Thyroid gland (tissue), 4 donors: ENCODE data around the gene FMNL3. TPM values are rescaled to one million over a fixed set of nuclear protein-coding genes. Genes with fewer than 3 reads are reported as not detected.

Experiments used
- DNase-seq, 2 donors: peaks; one replicate each; pipeline ENCODE4 v3.0.0-alpha.2; 2019
- H3K27ac ChIP-seq, 3 donors: fragments of 200-600 bp; sonication (generic); 1 replicate in 2 of 3; 2 replicates in 1 of 3; pipeline ENCODE4 v1.5.1; 2016 to 2019; ENCODE audit warnings: mild to moderate bottlenecking in 1 of 3, moderate library complexity in 1 of 3
- H3K27me3 ChIP-seq: fragments of 200-600 bp; sonication (generic); one replicate; pipeline ENCODE4 v1.5.1; 2019
- H3K36me3 ChIP-seq, 2 donors: fragments of 200-600 bp; sonication (generic); one replicate each; pipeline ENCODE4 v1.5.1; 2016 to 2019
- H3K4me1 ChIP-seq, 2 donors: fragments of 200-600 bp; sonication (generic); one replicate each; pipeline ENCODE4 v1.5.1; 2017 to 2019
- H3K4me3 ChIP-seq, 3 donors: fragments of 200-600 bp; sonication (generic); replicated peaks in 1 of 3; 1 replicate in 2 of 3; 2 replicates in 1 of 3; pipeline ENCODE4 v1.5.1; 2016; ENCODE audit warnings: mild to moderate bottlenecking in 1 of 3
- H3K9me3 ChIP-seq: fragments of 200-600 bp; sonication (generic); one replicate; pipeline ENCODE4 v1.5.1; 2017
- POLR2A ChIP-seq, 2 donors: fragments of 450-650 bp; IDR thresholded peaks; one replicate each; pipeline ENCODE4 v1.6.1; 2017; ENCODE audit warnings: antibody characterized with exemption in 2 of 2, mild to moderate bottlenecking in 2 of 2, moderate library complexity in 1 of 2
- WGBS, 2 donors: methylation state at CpG; one replicate each; pipeline ENCODE4 v1.1.5; 2017; 5-methylcytosine and 5-hydroxymethylcytosine counted together
- intact Hi-C: fragments of 100-400 bp; cut with DNase I; formaldehyde crosslinking; loops from one replicate; pipeline ENCODE4 v1.15.1; 2023
- total RNA-seq, 4 donors: library from RNA; depleted of rRNA; stranded (reverse); fragments of >200 nt; gene quantifications; one replicate each; pipeline ENCODE4 v1.2.3, GENCODE V29; 2016
- TF ChIP-seq, protein P1 (sequence below), 6 experiments: fragments of 200-600 bp in 3 of 6; fragments of 450-650 bp in 3 of 6; sonication (generic) in 3 of 6; IDR thresholded peaks; one replicate each; pipeline ENCODE4 v1.5.1; 2016 to 2019; ENCODE audit warnings: antibody characterized with exemption in 6 of 6, mild to moderate bottlenecking in 2 of 6, inconsistent platforms in 1 of 6, moderate library complexity in 1 of 6

FMNL3 gene
- total RNA-seq, 4 donors from 2014 or later: 30.9 to 41.8 (median 35.1) TPM

DNA sequence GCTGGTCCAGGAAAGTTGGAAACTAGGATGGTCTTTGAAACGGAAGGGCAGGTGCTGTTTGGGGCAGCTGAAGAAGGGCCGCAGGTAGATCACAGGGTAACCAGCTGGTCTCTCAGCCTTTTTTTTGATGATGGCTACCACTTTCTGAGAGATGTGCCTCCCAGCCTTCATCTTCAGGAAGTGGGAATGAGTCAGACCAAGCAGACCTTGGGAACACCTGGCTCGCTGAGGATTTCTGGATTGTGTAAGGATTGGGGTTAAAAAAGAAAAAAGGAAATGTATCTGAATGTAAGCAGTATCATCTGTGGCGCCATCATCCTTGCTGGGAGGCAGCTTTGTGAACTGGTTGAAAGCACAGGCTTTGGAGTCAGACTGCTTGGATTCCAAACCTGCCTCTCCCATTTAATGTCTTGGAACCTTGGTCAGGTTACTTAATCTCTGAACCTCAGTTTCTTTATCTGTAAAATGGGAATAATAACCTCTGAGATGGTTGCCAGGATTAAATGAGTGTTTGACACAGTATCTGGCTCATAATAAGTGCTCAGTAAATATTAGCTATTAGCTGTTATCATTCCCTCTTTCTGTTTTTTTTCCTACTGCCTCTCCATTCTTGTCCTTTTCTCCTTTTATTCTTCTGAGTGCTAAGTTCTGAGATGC is 82.2 kb downstream of the FMNL3 start:
- Histone ChIP-seq H3K4me3 (no peak overlapping the region), H3K27me3 (no peaks in the 10 kb centered on the region), H3K36me3 (no peaks in the 10 kb centered on the region), H3K4me1 (peaks cover 8 to 13% of the 10 kb centered on the region in 2 donors), H3K9me3 (no peaks in the 10 kb centered on the region), H3K27ac (no peak overlapping the region)
- TF ChIP-seq POLR2A (IDR thresholded peaks at IDR 0.05): no peak
- TF ChIP-seq, protein P1, sequence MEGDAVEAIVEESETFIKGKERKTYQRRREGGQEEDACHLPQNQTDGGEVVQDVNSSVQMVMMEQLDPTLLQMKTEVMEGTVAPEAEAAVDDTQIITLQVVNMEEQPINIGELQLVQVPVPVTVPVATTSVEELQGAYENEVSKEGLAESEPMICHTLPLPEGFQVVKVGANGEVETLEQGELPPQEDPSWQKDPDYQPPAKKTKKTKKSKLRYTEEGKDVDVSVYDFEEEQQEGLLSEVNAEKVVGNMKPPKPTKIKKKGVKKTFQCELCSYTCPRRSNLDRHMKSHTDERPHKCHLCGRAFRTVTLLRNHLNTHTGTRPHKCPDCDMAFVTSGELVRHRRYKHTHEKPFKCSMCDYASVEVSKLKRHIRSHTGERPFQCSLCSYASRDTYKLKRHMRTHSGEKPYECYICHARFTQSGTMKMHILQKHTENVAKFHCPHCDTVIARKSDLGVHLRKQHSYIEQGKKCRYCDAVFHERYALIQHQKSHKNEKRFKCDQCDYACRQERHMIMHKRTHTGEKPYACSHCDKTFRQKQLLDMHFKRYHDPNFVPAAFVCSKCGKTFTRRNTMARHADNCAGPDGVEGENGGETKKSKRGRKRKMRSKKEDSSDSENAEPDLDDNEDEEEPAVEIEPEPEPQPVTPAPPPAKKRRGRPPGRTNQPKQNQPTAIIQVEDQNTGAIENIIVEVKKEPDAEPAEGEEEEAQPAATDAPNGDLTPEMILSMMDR (IDR thresholded peaks at IDR 0.05): no peak
- no peak for DNase-seq
- intact Hi-C loops: no loop called here
- WGBS, 2 donors: 66 to 70% methylated on average over 4 of the region's 4 CpGs

DNA sequence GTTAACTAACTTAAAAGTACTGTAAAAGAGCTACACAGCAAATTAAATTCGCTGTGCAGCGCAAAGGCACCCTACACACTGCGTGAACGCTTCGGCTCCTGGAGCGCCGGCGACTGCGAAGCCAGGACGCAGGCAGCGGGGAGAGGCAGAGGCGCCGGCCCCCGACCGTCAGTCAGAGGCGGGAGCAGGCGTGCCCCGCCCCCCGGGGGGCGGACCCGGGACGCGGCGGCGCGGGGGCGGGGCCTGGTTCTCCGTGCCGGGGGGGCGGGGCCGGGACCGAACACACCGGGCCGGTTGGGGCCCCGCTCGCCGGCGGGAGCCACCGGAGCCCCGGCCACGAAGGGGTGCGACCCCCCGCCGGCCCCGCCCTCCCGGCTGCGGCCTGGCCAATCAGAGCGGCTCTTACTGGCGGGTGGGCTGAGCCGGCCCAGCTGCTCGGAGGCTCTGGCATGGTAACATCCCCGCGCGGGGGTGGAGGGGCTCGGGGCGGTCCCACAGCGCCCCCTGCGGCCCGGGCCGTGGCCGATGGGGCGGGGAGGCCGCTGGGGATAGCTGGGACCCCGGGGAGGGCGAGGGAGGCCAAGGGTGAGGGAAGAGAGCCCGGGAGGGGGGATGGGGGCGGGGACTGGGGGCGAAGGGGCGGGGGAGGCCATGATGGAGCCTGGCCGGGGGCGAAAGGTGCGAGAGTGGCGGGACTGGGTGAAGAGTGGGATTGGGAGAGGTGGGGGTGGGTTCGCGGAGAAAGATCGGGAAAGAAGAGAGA is 83.9 kb downstream of the FMNL3 start, which contains the start of gene PRPF40B:
Gene PRPF40B, plus strand, starts transcription at position 420 of the 763 bp plus-strand sequence. Its CDS starts 30 bp downstream, at position 450.
- Histone ChIP-seq H3K4me3 (peak within 1 kb of the TSS; percentile 36 to 75 (median 51)), H3K27ac (peak within 1 kb of the TSS; percentile 69 to 91 (median 74)), H3K27me3 (no peaks in the 10 kb centered on the region), H3K4me1 (peaks cover 8 to 13% of the 10 kb centered on the region in 2 donors), H3K9me3 (no peaks in the 10 kb centered on the region), H3K36me3 (no peaks in the 10 kb centered on the region)
- peak in 1 of 2 donors; percentile 93 for TF ChIP-seq POLR2A (IDR thresholded peaks at IDR 0.05)
- TF ChIP-seq, protein P1 (IDR thresholded peaks at IDR 0.05): peak in 3 of 6 experiments; percentile 41 to 53 (median 52)
- DNase-seq: peak; percentile 88 to 89
- intact Hi-C loops: no loop called here
- WGBS, 2 donors: 2% methylated on average over 21 to 28 of the region's 76 CpGs

DNA sequence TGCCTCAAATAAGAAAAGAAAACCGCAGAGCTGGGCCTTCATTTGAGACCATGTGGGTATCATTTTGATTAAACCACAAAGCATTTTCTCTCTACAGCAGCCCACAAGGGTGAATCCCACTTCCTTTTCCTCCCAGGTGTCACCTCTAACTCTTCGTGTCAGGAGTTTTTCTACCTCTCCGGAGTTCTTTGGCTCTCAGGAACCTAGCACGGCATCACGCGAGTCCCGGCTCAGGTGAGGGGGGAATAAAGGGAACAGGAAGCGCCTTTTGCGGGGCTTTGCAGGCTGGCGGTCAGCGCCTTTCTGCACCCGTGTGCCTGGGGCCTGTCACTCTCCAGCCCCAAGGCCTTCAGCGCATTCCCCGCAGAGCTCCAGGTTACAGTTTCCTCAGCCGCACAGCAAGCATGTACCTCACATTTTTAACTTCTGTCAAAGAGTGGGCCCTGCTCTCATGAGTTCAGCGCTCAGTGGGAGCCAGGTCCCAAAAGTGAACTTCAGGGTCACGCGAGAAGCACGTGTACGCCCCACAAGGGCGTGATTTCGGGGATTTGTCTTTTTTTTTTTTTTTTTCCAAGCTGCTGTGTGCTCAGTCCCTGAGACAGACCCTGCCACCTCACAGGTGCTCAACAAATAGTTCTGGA is 84.6 kb downstream of the FMNL3 start:
- Histone ChIP-seq H3K4me3 (peak overlapping the region; percentile 36 to 75 (median 51)), H3K36me3 (no peaks in the 10 kb centered on the region), H3K27me3 (no peaks in the 10 kb centered on the region), H3K4me1 (peaks cover 8 to 13% of the 10 kb centered on the region in 2 donors), H3K9me3 (no peaks in the 10 kb centered on the region), H3K27ac (peak overlapping the region; percentile 69 to 91 (median 74))
- WGBS, 2 donors: 2% methylated on average over 22 of the region's 22 CpGs
- intact Hi-C loops: no loop called here
- TF ChIP-seq POLR2A (IDR thresholded peaks at IDR 0.05): no peak
- TF ChIP-seq, protein P1 (IDR thresholded peaks at IDR 0.05): no peak
- peak in 1 of 2 donors; percentile 46 for DNase-seq

DNA sequence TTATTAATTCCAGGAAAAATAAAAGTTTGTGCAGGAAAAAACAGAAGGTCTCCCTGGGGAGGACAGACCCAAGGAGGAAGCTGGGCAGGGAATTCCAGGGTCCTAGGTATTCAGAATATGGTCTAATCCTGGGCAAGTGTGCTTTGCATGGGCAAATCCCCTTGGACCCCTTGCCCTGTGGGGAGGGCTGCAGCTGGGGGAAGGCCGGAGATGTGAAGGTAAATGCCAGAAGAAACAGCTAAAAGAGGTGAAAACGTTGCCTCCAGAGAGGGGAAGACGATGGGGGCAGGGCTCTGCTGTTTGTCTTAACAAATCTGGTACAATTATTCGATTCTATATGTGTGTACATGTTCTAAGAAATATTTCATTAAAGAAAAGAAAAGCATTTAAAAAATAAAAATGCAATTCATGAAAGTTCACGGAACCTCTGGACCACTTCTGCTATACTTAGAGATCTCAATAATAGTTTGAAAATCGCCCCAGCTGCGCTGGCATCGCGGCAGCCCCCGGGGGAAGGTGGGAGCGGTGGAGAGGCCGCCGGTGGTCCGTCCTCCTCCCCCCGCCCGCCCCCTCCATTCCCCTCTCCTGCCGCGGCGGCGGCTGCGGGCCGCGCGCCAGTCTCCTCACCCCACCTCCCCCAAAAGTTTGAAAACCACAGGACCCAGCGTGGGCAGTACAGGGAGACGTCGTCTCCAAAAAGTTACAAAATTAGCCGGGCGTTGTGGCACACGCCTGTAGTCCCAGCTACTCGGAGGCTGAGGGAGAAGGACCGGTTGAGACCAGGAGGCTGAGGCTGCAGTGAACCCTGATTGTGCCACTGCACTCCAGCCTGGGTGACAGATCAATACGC is 85.3 kb downstream of the FMNL3 start:
- TF ChIP-seq, protein P1 (IDR thresholded peaks at IDR 0.05): no peak
- Histone ChIP-seq H3K36me3 (no peaks in the 10 kb centered on the region), H3K27ac (peak overlapping the region; percentile 69 to 91 (median 74)), H3K4me3 (peak overlapping the region in 2 of 3 donors; percentile 51 to 75), H3K4me1 (peaks cover 8 to 13% of the 10 kb centered on the region in 2 donors), H3K27me3 (no peaks in the 10 kb centered on the region), H3K9me3 (no peaks in the 10 kb centered on the region)
- DNase-seq: no peak
- intact Hi-C loops: no loop called here
- 11 to 16% methylated on average over 17 to 32 of the region's 33 CpGs for WGBS, 2 donors
